Gastrocnemius medialis (tissue), 4 donors: ENCODE data around the gene PRSS33.

Experiments
- CTCF ChIP-seq, 5 experiments: fragments of 450-650 bp in 3 of 5; fragments of 200-600 bp in 2 of 5; sonication (generic) in 2 of 5; IDR thresholded peaks in 4 of 5; conservative IDR thresholded peaks in 1 of 5; 1 replicate in 4 of 5; 2 replicates in 1 of 5; pipeline ENCODE4 v1.5.1; 2016 to 2019; ENCODE audit warnings: antibody characterized with exemption in 5 of 5, mild to moderate bottlenecking in 3 of 5, moderate library complexity in 3 of 5
- POLR2A ChIP-seq, 2 donors: fragments of 450-650 bp; IDR thresholded peaks; one replicate each; pipeline ENCODE4 v1.6.1; 2017; ENCODE audit warnings: antibody characterized with exemption in 2 of 2, mild to moderate bottlenecking in 2 of 2, moderate library complexity in 2 of 2

GRCh38 chr16:2769675-2770056, 17.7 kb downstream of the PRSS33 start:
- no peak for TF ChIP-seq CTCF (IDR thresholded peaks at IDR 0.05 in 4 of 5, conservative IDR thresholded peaks at IDR 0.05 in 1 of 5)
- no peak for TF ChIP-seq POLR2A (IDR thresholded peaks at IDR 0.05)
